Fibroblast of skin of back (primary cell): ENCODE results near the gene AGPAT4.
A peak's percentile ranks its signal among the peaks of the same experiment; 100 is the strongest.

Source experiments
- DNase-seq: peaks from one replicate; pipeline ENCODE4 v3.0.0-alpha.2; 2013

AGPAT4 gene

GRCh38 chr6:161162722-161163121 lies 111.1 kb downstream of the AGPAT4 start:
- no peak for DNase-seq

- DNase-seq, result peak; percentile 71
These were observed 111.8 kb downstream of the AGPAT4 start for GRCh38 chr6:161161889-161162624.

GRCh38 chr6:161161121-161161520 lies 112.7 kb downstream of the AGPAT4 start:
- DNase-seq, result no peak

- no peak for DNase-seq
These were observed 119.0 kb downstream of the AGPAT4 start for GRCh38 chr6:161154796-161155335.

- no peak for DNase-seq
These were observed 120.1 kb downstream of the AGPAT4 start for GRCh38 chr6:161153725-161154124.

- DNase-seq, result no peak
These were observed 120.8 kb downstream of the AGPAT4 start for GRCh38 chr6:161152907-161153662.

- DNase-seq, result no peak
These were observed 121.4 kb downstream of the AGPAT4 start for GRCh38 chr6:161152527-161152862.

- no peak for DNase-seq
These were observed 122.0 kb downstream of the AGPAT4 start for GRCh38 chr6:161151660-161152526.

- DNase-seq, result no peak
These were observed 122.7 kb downstream of the AGPAT4 start for GRCh38 chr6:161151059-161151645.

GRCh38 chr6:161150566-161150965 lies 123.3 kb downstream of the AGPAT4 start:
- DNase-seq, result no peak

- DNase-seq, result no peak
These were observed 123.7 kb downstream of the AGPAT4 start for GRCh38 chr6:161150136-161150535.

GRCh38 chr6:161143663-161144430 lies 130.0 kb downstream of the AGPAT4 start:
- DNase-seq, result no peak

GRCh38 chr6:161142957-161143296 lies 130.9 kb downstream of the AGPAT4 start:
- DNase-seq, result no peak

GRCh38 chr6:161141173-161141572 lies 132.7 kb downstream of the AGPAT4 start:
- peak; percentile 11 for DNase-seq

GRCh38 chr6:161140554-161140875 lies 133.3 kb downstream of the AGPAT4 start:
- DNase-seq, result no peak

- no peak for DNase-seq
These were observed 133.9 kb downstream of the AGPAT4 start for GRCh38 chr6:161139766-161140553.

- DNase-seq, result no peak
These were observed 134.5 kb downstream of the AGPAT4 start for GRCh38 chr6:161139304-161139765.

- no peak for DNase-seq
These were observed 135.1 kb downstream of the AGPAT4 start for GRCh38 chr6:161138543-161139303.

- DNase-seq, result no peak
These were observed 135.9 kb downstream of the AGPAT4 start for GRCh38 chr6:161137839-161138542.

- DNase-seq, result no peak
These were observed 136.5 kb downstream of the AGPAT4 start for GRCh38 chr6:161137320-161137719.
